Measurements from ENCODE around the gene TEC.

Gene TEC

GRCh38 chr4:48269861-48270522 lies 354 bp upstream of the TEC start:
- H3K4me3 ChIP-seq (ENCODE audit: insufficient read depth, low read depth, low read length), result peak overlapping the region; percentile 70
- H3K27ac ChIP-seq (ENCODE audit: insufficient read depth, low read depth, low read length, poor library complexity, severe bottlenecking), result no peak overlapping the region
- H3K27me3 ChIP-seq (ENCODE audit: control insufficient read depth, insufficient read depth, low read length, poor library complexity, severe bottlenecking), result peaks cover 38% of the 10 kb centered on the region
- 3 to 4% methylated on average over 41 of the region's 41 CpGs for WGBS, 2 experiments
- H3K4me1 ChIP-seq (ENCODE audit: control insufficient read depth, insufficient read depth, low read length), result no peaks in the 10 kb centered on the region
- H3K9me3 ChIP-seq (ENCODE audit: control insufficient read depth, low read length), result no peaks in the 10 kb centered on the region
- H3K36me3 ChIP-seq (ENCODE audit: control insufficient read depth, insufficient read depth, low read length), result no peaks in the 10 kb centered on the region

GRCh38 chr4:48267574-48267973 lies 2.1 kb downstream of the TEC start:
- H3K27me3 ChIP-seq (ENCODE audit: control insufficient read depth, insufficient read depth, low read length, poor library complexity, severe bottlenecking), result peaks cover 38% of the 10 kb centered on the region

GRCh38 chr4:48266781-48267180 lies 2.9 kb downstream of the TEC start:
- Histone ChIP-seq H3K4me1 (ENCODE audit: control insufficient read depth, insufficient read depth, low read length) (no peaks in the 10 kb centered on the region), H3K9me3 (ENCODE audit: control insufficient read depth, low read length) (no peaks in the 10 kb centered on the region), H3K4me3 (ENCODE audit: insufficient read depth, low read depth, low read length) (no peak overlapping the region), H3K36me3 (ENCODE audit: control insufficient read depth, insufficient read depth, low read length) (no peaks in the 10 kb centered on the region), H3K27ac (ENCODE audit: insufficient read depth, low read depth, low read length, poor library complexity, severe bottlenecking) (no peak overlapping the region), H3K27me3 (ENCODE audit: control insufficient read depth, insufficient read depth, low read length, poor library complexity, severe bottlenecking) (peaks cover 38% of the 10 kb centered on the region)
- 87 to 88% methylated on average over 3 to 4 of the region's 4 CpGs for WGBS, 2 experiments

More at GRCh38 chr4:48267574-48267973, 2.1 kb downstream of the TEC start:
- Histone ChIP-seq H3K27ac (ENCODE audit: insufficient read depth, low read depth, low read length, poor library complexity, severe bottlenecking) (no peak overlapping the region), H3K9me3 (ENCODE audit: control insufficient read depth, low read length) (no peaks in the 10 kb centered on the region), H3K4me1 (ENCODE audit: control insufficient read depth, insufficient read depth, low read length) (no peaks in the 10 kb centered on the region), H3K36me3 (ENCODE audit: control insufficient read depth, insufficient read depth, low read length) (no peaks in the 10 kb centered on the region), H3K4me3 (ENCODE audit: insufficient read depth, low read depth, low read length) (no peak overlapping the region)
- WGBS, 2 experiments, result 78 to 80% methylated on average over 3 of the region's 3 CpGs

GRCh38 chr4:48262926-48263325 lies 6.7 kb downstream of the TEC start:
- Histone ChIP-seq H3K36me3 (ENCODE audit: control insufficient read depth, insufficient read depth, low read length) (no peaks in the 10 kb centered on the region), H3K27ac (ENCODE audit: insufficient read depth, low read depth, low read length, poor library complexity, severe bottlenecking) (no peak overlapping the region), H3K9me3 (ENCODE audit: control insufficient read depth, low read length) (no peaks in the 10 kb centered on the region), H3K27me3 (ENCODE audit: control insufficient read depth, insufficient read depth, low read length, poor library complexity, severe bottlenecking) (peaks cover 5% of the 10 kb centered on the region), H3K4me3 (ENCODE audit: insufficient read depth, low read depth, low read length) (no peak overlapping the region), H3K4me1 (ENCODE audit: control insufficient read depth, insufficient read depth, low read length) (no peaks in the 10 kb centered on the region)
- WGBS, 2 experiments, result 90 to 91% methylated on average over 3 of the region's 3 CpGs

GRCh38 chr4:48262484-48262883 lies 7.2 kb downstream of the TEC start:
- WGBS, 2 experiments, result 83 to 85% methylated on average over 2 of the region's 2 CpGs
- no peak overlapping the region for H3K27ac ChIP-seq (ENCODE audit: insufficient read depth, low read depth, low read length, poor library complexity, severe bottlenecking)
- no peaks in the 10 kb centered on the region for H3K4me1 ChIP-seq (ENCODE audit: control insufficient read depth, insufficient read depth, low read length)
- peaks cover under 1% of the 10 kb centered on the region for H3K27me3 ChIP-seq (ENCODE audit: control insufficient read depth, insufficient read depth, low read length, poor library complexity, severe bottlenecking)
- H3K9me3 ChIP-seq (ENCODE audit: control insufficient read depth, low read length), result no peaks in the 10 kb centered on the region
- H3K4me3 ChIP-seq (ENCODE audit: insufficient read depth, low read depth, low read length), result no peak overlapping the region
- H3K36me3 ChIP-seq (ENCODE audit: control insufficient read depth, insufficient read depth, low read length), result no peaks in the 10 kb centered on the region

- Histone ChIP-seq H3K9me3 (ENCODE audit: control insufficient read depth, low read length) (no peaks in the 10 kb centered on the region), H3K4me3 (ENCODE audit: insufficient read depth, low read depth, low read length) (no peak overlapping the region), H3K27ac (ENCODE audit: insufficient read depth, low read depth, low read length, poor library complexity, severe bottlenecking) (no peak overlapping the region), H3K4me1 (ENCODE audit: control insufficient read depth, insufficient read depth, low read length) (no peaks in the 10 kb centered on the region), H3K27me3 (ENCODE audit: control insufficient read depth, insufficient read depth, low read length, poor library complexity, severe bottlenecking) (no peaks in the 10 kb centered on the region), H3K36me3 (ENCODE audit: control insufficient read depth, insufficient read depth, low read length) (no peaks in the 10 kb centered on the region)
- 94 to 95% methylated on average over 1 of the region's 1 CpG for WGBS, 2 experiments
Measured at GRCh38 chr4:48261281-48261680, 8.4 kb downstream of the TEC start.

- 87 to 100% methylated on average over 1 of the region's 1 CpG for WGBS, 2 experiments
- Histone ChIP-seq H3K27ac (ENCODE audit: insufficient read depth, low read depth, low read length, poor library complexity, severe bottlenecking) (no peak overlapping the region), H3K36me3 (ENCODE audit: control insufficient read depth, insufficient read depth, low read length) (no peaks in the 10 kb centered on the region), H3K27me3 (ENCODE audit: control insufficient read depth, insufficient read depth, low read length, poor library complexity, severe bottlenecking) (no peaks in the 10 kb centered on the region), H3K4me3 (ENCODE audit: insufficient read depth, low read depth, low read length) (no peak overlapping the region), H3K4me1 (ENCODE audit: control insufficient read depth, insufficient read depth, low read length) (no peaks in the 10 kb centered on the region), H3K9me3 (ENCODE audit: control insufficient read depth, low read length) (no peaks in the 10 kb centered on the region)
Measured at GRCh38 chr4:48259748-48260147, 9.9 kb downstream of the TEC start.

- H3K4me1 ChIP-seq (ENCODE audit: control insufficient read depth, insufficient read depth, low read length), result no peaks in the 10 kb centered on the region
- WGBS, 2 experiments, result 87 to 91% methylated on average over 3 of the region's 3 CpGs
- H3K9me3 ChIP-seq (ENCODE audit: control insufficient read depth, low read length), result no peaks in the 10 kb centered on the region
- H3K4me3 ChIP-seq (ENCODE audit: insufficient read depth, low read depth, low read length), result no peak overlapping the region
- no peaks in the 10 kb centered on the region for H3K27me3 ChIP-seq (ENCODE audit: control insufficient read depth, insufficient read depth, low read length, poor library complexity, severe bottlenecking)
- no peaks in the 10 kb centered on the region for H3K36me3 ChIP-seq (ENCODE audit: control insufficient read depth, insufficient read depth, low read length)
- no peak overlapping the region for H3K27ac ChIP-seq (ENCODE audit: insufficient read depth, low read depth, low read length, poor library complexity, severe bottlenecking)
Measured at GRCh38 chr4:48258845-48259397, 10.7 kb downstream of the TEC start.

GRCh38 chr4:48255959-48256342 lies 13.7 kb downstream of the TEC start:
- H3K9me3 ChIP-seq (ENCODE audit: control insufficient read depth, low read length), result no peaks in the 10 kb centered on the region
- no peaks in the 10 kb centered on the region for H3K36me3 ChIP-seq (ENCODE audit: control insufficient read depth, insufficient read depth, low read length)
- no peak overlapping the region for H3K4me3 ChIP-seq (ENCODE audit: insufficient read depth, low read depth, low read length)
- H3K27me3 ChIP-seq (ENCODE audit: control insufficient read depth, insufficient read depth, low read length, poor library complexity, severe bottlenecking), result no peaks in the 10 kb centered on the region
- no peak overlapping the region for H3K27ac ChIP-seq (ENCODE audit: insufficient read depth, low read depth, low read length, poor library complexity, severe bottlenecking)
- H3K4me1 ChIP-seq (ENCODE audit: control insufficient read depth, insufficient read depth, low read length), result no peaks in the 10 kb centered on the region
- 91 to 93% methylated on average over 4 of the region's 4 CpGs for WGBS, 2 experiments

GRCh38 chr4:48255072-48255958 lies 14.3 kb downstream of the TEC start:
- H3K4me3 ChIP-seq (ENCODE audit: insufficient read depth, low read depth, low read length), result no peak overlapping the region
- H3K9me3 ChIP-seq (ENCODE audit: control insufficient read depth, low read length), result no peaks in the 10 kb centered on the region
- no peaks in the 10 kb centered on the region for H3K27me3 ChIP-seq (ENCODE audit: control insufficient read depth, insufficient read depth, low read length, poor library complexity, severe bottlenecking)
- no peaks in the 10 kb centered on the region for H3K4me1 ChIP-seq (ENCODE audit: control insufficient read depth, insufficient read depth, low read length)
- no peak overlapping the region for H3K27ac ChIP-seq (ENCODE audit: insufficient read depth, low read depth, low read length, poor library complexity, severe bottlenecking)
- WGBS, 2 experiments, result 94 to 95% methylated on average over 6 of the region's 6 CpGs
- H3K36me3 ChIP-seq (ENCODE audit: control insufficient read depth, insufficient read depth, low read length), result no peaks in the 10 kb centered on the region
